Stimulated activated CD4-positive, alpha-beta T cell treated with anti-CD3 and anti-CD28 coated beads, TNF-alpha, amount 100 ng/mL, for 24 hours (primary cell): Measurements from ENCODE around the gene SOHLH1.

Source experiments
- DNase-seq, 3 experiments: peaks; one replicate each; pipeline ENCODE4 v3.0.0-alpha.2; 2020; ENCODE audit warnings: low read depth in 3 of 3

Gene SOHLH1

DNA sequence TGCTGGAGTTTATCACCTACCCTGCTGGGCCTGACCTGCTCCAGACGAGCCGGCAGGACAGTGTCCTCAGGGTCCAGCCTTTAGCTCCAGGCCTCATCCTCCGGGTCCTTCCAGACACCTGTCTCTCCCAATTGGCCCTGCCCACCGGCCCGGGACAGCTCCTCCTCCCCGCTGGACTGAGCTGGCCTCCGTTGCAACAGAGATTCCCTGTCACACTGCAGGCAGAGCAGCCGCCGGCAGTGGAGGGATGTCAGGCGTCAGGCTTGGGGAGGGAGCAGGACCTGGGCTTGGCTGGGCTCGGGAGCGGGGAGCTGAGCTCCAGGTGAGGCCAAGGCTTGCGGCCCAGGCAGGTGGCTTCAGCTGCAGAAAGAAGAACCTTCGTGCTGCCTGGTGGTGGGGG is 4.4 kb upstream of the SOHLH1 start:
- no peak for DNase-seq

- peak; percentile 7 to 57 (median 39) for DNase-seq
Measured at GRCh38 chr9:135701959-135702721, 2.9 kb upstream of the SOHLH1 start, which contains the start of gene KCNT1. Gene KCNT1, plus strand, starts transcription at chr9:135702185. Its CDS starts 74 bp downstream, at chr9:135702259.

GRCh38 chr9:135701067-135701958 is 2.0 kb upstream of the SOHLH1 start:
- DNase-seq, result peak in 1 of 3 experiments; percentile 1

GRCh38 chr9:135700525-135700924 is 1.2 kb upstream of the SOHLH1 start:
- DNase-seq, result no peak

DNA sequence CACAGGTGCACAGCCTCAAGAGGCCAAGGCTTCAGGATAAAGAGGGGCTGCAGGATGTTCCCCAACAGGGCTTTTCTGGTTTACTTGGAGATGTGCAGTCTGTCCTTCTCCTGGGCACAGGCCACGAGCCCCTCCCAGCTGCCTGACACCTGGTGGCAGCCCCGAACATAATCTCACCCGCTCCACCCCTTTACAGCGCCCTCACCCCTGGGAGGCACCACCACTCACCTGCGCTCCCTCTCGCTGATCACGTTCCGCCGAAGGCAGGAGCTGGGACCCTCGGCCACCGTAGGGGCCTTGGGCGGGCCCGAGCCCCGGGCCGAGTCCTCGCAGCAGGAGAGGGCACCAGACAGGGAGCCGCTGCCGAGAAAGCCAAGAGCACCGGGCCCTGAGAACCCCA is 514 bp downstream of the SOHLH1 start:
- no peak for DNase-seq

DNA sequence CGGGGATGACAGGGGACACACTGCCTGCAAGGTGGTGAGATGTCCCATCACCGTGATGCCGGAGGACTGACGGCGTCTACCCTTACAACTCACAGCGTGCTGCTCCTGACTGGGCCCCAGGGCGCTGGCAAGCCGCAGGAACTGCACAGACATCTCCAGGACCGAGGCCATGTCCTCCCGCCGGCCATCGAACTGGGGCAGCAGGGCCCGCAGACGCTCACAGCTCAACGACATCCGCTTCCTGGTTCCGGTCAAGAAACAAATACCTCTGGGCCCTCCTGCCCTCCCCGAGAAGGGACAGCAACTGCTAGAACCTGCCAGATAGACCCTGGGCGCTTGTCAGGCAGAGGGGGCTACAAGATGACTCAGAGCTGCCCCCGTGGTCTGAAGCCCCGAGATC is 1.0 kb downstream of the SOHLH1 start:
- DNase-seq, result no peak

DNA sequence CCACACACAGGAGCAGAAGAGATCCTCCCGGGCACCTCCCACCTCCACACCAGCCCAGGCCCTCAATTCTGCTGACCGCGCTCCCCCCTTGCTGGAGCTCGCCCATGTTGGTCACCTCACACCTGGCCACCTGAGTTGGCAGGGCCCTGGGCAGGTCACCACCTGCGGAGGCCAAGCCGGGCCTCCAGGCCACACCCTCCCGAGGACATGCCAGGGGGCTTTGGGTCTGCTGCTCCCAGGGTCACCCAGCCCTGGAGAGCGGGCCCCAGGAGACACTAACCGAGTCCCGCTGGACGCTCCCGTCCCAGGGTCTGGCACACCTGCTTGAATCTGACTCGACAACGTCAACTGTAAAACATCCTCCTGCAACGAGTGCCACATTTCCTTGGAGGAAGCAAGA is 2.1 kb downstream of the SOHLH1 start:
- DNase-seq, result no peak

DNA sequence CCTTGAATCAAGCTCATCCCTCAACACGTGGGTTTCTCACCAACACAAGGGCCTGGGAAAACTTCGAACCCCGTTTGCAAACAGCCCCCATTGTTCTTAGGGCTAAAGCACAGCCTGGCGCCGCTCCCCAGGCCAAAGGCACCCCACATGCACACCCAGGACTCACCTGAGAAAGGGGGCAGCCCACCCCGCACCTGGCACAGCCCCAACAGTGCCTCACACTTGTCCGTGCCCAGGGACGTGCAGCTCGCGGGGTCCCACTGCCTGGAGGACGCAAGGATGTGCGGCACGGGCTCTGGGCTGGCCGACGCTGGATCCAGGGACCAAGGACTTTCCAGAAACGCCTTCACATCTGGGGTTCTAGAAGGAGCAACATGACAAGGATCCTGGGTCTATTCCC is 2.8 kb downstream of the SOHLH1 start:
- no peak for DNase-seq

- no peak for DNase-seq
Measured at GRCh38 chr9:135695642-135696041, 3.6 kb downstream of the SOHLH1 start.

DNA sequence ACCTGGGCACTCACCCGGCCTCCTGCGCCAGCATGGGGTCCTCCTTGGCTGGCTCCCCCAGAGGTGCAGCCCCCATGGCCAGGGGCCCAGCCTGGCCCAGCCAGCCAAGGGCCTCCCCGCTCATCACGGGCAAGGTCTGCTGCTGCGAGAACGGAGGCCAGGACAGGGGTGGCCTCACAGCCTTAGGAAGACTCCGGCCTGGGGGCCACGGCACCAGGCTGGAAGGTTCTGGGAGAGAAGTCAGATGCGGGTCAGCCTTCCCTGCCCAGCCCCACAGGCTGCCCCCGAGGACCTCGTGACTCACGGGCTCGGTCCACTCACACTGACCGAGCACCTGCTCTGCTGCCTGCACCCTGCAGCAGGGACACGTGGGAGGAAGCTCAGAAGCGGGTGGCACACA is 4.2 kb downstream of the SOHLH1 start:
- no peak for DNase-seq

- DNase-seq, result no peak
Measured at GRCh38 chr9:135694414-135694813, 4.9 kb downstream of the SOHLH1 start.

DNA sequence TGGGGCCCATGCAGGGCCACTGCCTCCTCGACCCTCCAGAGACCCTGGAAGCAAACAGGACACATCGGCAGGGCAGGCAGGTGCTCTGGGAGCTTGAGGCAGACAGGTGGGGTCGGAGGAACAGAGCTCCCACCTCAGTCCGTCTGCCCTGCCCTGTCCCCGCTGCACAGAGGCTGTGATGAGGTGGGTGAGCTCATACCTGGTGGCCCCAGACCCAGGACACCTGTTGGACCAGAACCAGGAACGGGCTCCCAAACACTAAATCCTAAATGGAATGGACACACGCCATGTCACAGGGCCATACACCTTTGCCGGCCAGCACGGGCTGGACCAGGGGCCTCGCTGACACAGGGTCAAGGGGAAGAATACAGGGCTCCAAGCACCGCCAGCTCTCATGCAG is 5.5 kb downstream of the SOHLH1 start:
- no peak for DNase-seq

DNA sequence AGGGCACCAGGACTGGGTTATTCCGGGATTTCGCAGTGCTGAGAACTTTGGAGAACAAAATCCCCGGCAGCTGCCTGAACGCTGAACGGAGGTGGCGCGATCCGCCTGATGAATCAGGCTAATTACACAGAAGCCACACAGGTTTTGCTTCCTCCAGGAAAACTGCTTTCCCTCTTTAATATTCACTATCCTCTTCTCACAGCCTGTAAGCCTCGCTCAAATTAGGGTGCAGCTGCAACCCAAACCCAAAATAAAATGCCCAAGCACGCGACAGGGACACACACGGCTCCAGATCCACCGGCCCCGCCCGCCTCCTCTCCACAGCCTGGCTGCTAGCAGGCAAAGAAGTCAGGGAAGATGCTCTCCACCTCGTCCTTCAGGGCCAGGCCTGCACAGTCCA is 6.0 kb downstream of the SOHLH1 start:
- DNase-seq, result no peak

- DNase-seq, result no peak
Measured at GRCh38 chr9:135692410-135692809, 6.9 kb downstream of the SOHLH1 start.

- DNase-seq, result no peak
Measured at GRCh38 chr9:135690836-135691570, 8.3 kb downstream of the SOHLH1 start.

DNA sequence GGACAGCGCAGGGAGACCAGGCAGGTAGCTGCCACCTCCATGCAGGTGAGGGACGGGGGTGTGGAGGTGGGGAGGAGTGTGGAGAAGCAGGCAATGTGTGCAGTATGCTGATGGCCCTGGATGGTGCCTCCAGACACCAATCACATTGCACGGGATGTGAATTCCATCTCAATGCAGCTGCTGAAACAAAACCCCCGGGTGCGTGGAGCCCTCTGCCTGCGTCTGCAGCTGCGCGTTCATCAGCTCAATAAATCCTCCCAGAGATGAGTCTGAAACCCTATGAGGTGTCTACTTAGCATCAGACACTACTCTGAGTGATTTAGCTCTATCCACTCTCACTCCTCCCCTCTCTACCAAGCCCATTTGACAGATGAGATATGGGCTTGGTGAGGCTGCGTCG is 10.3 kb downstream of the SOHLH1 start:
- no peak for DNase-seq

DNA sequence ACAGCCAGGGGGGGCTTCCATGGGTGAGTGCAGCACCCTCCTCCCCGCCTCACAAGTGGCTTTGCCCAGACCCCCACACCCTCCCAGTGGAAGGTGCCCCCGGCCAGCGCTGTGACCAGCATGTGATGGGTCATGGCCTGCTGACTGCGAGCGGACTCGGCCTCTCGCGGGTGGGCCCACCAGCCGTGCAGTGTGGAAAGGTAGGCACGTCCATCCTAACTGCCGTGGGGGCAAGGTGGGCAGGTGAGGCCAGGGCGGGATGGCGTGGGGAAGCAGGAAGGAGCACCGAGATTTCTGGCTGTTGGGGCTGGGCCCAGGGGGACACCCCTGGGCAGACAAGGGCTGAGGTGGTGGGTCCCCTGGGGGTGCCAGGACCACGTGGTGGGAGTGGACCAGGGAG is 12.1 kb downstream of the SOHLH1 start:
- no peak for DNase-seq

- no peak for DNase-seq
Measured at GRCh38 chr9:135684691-135685090, 14.6 kb downstream of the SOHLH1 start.

- DNase-seq, result no peak
Measured at GRCh38 chr9:135683401-135684034, 15.8 kb downstream of the SOHLH1 start.

- DNase-seq, result no peak
Measured at GRCh38 chr9:135681161-135681560, 18.1 kb downstream of the SOHLH1 start.

GRCh38 chr9:135680056-135680455 is 19.2 kb downstream of the SOHLH1 start:
- no peak for DNase-seq
